Uterus (tissue), 2 donors: Measurements from ENCODE around the gene P2RY14.

Source experiments
- POLR2A ChIP-seq, 2 donors: fragments of 450-650 bp; IDR thresholded peaks; one replicate each; pipeline ENCODE4 v1.6.1; 2016; ENCODE audit warnings: antibody characterized with exemption in 2 of 2, mild to moderate bottlenecking in 1 of 2, moderate library complexity in 1 of 2
- TF ChIP-seq, protein P1 (sequence below), 4 experiments: fragments of 200-600 bp in 2 of 4; fragments of 450-650 bp in 2 of 4; sonication (generic) in 2 of 4; IDR thresholded peaks; one replicate each; pipeline ENCODE4 v1.5.1; 2016 to 2019; ENCODE audit warnings: antibody characterized with exemption in 4 of 4, mild to moderate bottlenecking in 2 of 4, moderate library complexity in 1 of 4

DNA sequence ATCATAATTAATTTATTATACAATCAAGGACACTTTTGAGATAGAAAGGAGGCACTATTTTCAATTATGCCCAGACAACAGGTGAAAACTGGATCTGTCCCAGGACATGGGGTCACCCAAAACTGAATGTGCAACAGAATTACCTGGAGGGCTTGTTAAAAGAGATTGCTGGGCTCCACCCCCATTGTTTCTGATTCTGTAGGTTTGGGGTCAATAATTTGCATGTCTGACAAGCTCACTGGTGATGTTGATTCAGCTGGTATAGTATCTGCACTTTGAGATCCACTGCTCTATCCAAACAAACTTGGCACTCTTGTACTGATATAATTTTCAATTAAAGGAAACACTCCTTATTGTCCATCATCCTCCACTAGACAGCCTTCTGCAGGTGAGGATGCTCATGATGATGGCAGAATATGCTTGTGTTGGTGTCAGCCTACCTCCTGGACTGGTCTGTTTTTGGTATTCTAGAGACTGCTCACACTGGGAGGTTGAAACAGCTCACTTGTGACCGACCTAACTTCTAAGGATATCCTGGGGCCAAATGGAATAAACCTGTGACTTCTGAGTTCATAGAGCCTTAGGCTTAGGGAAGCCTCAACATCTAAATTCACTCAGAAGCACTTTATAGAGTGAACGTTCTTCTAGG, 2.2 kb downstream of the P2RY14 start:
- TF ChIP-seq, protein P1, sequence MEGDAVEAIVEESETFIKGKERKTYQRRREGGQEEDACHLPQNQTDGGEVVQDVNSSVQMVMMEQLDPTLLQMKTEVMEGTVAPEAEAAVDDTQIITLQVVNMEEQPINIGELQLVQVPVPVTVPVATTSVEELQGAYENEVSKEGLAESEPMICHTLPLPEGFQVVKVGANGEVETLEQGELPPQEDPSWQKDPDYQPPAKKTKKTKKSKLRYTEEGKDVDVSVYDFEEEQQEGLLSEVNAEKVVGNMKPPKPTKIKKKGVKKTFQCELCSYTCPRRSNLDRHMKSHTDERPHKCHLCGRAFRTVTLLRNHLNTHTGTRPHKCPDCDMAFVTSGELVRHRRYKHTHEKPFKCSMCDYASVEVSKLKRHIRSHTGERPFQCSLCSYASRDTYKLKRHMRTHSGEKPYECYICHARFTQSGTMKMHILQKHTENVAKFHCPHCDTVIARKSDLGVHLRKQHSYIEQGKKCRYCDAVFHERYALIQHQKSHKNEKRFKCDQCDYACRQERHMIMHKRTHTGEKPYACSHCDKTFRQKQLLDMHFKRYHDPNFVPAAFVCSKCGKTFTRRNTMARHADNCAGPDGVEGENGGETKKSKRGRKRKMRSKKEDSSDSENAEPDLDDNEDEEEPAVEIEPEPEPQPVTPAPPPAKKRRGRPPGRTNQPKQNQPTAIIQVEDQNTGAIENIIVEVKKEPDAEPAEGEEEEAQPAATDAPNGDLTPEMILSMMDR (IDR thresholded peaks at IDR 0.05): no peak
- TF ChIP-seq POLR2A (IDR thresholded peaks at IDR 0.05): no peak
